Measurements from ENCODE around the gene C11orf42.
A peak's percentile ranks its signal among the peaks of the same experiment; 100 is the strongest.
"Not testable (repeated sequence)": the region's sequence is repeated elsewhere in the genome, so short reads cannot be mapped to it uniquely, and the experiment has no call there.

Gene C11orf42

DNA sequence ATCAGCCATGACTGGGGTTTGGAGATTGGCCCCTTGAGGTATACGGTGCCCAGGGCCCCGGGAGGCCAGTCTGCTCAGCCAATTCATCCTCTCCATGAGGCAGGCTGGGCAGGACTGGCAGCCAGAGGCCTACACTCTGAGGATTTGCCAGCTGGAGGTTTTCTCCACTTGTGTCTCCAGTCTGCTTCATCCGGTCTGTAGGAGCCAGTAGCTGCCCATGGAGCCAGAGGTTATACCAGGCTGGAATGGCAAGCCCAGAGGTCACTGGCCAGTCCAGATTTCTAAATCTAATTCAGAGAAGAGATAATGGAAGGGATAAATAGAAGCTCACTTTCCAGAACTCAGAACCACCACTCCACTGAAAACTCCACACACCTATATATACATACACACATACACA, 19.1 kb downstream of the C11orf42 start:
- no peak for DNase-seq

- DNase-seq: no peak
These were observed 19.7 kb downstream of the C11orf42 start for GRCh38 chr11:6225024-6225423.

GRCh38 chr11:6225896-6226295, 20.5 kb downstream of the C11orf42 start:
- no peak for DNase-seq

DNA sequence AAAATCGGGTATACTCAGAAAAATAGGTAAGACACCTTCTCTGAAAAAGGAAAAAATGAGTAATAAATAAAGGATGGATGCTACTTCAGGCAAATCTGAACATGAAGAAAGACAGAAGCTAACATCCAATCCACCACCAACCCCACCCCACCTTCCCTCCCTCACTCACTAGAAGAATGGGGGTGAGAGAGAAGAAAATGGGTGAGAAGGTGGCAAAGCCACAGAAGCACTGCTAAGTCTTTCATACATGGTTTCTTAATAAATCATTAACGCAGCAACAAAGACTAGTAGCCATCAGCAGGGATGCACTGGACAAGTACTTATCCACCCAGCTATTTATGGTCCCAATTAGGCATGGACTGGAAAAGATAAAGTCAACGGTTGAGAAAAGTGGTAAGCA, 23.2 kb downstream of the C11orf42 start:
- DNase-seq: no peak

DNA sequence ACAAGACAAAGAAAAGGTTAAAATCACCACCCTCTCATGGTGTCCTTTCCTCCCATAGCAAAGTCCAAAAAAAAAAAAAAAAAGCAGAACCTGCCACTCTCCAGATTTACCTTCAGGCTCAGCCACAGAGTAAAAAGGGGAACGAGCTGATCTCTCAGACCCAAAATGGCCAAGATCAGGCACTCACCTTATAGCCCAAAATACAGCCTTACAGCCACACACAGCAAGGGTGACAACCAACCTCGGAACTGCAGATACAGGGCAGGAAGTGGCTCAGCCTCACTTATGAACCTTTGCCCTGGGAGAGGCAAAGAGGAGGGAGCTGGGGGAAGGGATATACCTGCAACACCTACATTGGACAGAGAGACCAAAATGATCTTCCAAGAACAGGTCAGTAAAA, 24.6 kb downstream of the C11orf42 start:
- DNase-seq: no peak

DNA sequence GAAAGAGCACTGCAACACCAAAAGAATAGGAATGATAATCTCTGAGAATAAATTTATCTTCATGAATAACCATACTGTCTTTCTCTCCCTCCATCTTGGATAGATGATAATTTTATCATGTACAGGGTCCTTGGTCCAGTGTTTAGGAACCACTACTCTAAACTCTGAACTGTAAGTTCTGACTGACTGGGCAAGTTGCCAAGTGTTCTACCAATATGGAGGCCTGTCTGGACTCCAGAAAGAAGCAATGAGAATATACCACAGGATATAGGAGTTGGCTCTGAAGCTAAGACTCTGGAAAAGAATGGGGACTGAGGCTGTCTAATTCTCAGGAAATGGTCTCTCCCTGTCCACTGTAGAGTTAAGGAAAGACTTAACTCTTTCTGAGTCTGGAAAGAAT, 27.5 kb downstream of the C11orf42 start:
- no peak for DNase-seq

DNA sequence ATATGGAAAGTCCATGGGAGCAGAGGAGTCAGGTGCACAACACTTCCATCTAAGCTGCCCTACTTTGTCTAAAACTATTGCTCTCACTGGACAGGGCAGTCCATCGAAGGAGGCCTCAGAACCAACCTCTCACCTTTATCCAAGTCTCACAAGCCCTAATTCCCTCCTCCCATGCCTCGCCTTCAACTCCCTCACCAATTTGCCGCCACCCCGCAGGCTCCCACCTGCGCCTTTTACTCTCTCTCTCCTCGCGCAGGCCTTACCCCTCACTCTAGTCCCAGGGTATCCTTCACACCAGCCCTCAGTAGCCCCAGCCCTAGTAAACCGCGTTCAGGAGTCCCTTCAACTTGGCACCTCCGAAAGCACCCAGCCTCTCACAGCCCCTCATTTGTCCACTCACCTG, 28.6 kb downstream of the C11orf42 start:
- no peak for DNase-seq

GRCh38 chr11:6234387-6235107, 29.2 kb downstream of the C11orf42 start, which contains the start of gene FHIP1B:
TSS of gene FHIP1B (minus strand) at chr11:6234636. CDS start at chr11:6224516, 10,120 bp downstream.
- peak; percentile 98 for DNase-seq

DNA sequence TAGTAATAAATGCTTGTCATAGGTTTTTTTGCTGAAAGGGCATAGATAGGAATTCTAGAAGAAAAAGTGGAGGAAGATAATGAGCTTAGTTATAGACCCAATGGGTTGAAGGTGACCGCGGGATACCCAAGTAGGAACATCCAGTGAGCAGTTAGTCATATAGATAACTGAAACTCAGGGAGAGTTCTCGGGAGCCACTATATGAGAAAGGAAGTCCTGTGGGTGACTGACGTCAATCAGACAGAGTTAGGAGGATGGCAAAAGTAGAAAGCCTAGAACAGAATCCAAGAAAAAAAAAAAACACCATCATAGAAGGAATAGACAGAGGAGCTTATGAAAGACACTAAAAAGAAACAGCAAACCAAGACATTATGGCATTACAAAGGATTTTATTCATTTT, 31.9 kb downstream of the C11orf42 start:
- no peak for DNase-seq

DNA sequence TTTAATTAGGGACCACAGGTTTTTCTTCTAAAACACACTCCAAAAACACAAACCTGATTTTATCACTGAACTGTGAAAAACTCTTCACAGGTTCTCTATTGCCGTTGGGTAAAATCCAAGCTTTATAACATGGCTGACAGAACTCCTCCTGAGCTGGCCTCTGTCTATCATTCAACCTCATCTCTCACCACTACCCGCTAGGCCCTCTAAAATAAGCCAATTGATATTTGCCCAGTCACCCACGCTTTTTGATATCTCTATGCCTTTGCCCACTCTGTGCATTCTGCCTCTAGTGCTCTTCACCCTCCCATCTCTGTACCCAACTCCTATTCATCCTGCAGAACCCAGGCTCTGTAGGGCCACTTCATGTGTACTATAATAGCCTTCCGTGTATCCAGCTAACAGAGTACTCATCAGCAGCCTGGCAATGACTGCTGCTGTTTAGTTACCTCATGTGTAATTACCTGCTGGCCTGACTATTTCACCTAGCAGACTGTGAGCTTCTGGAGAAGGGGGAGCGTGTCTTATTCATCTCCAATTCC, 32.5 kb downstream of the C11orf42 start:
- DNase-seq: no peak

GRCh38 chr11:6238902-6239301, 33.5 kb downstream of the C11orf42 start, which contains the start of gene CNGA4:
TSS of gene CNGA4 (plus strand) at chr11:6239089. CDS start at chr11:6239207, 118 bp downstream.
- DNase-seq: no peak

GRCh38 chr11:6240139-6240538, 34.8 kb downstream of the C11orf42 start:
- no peak for DNase-seq

DNA sequence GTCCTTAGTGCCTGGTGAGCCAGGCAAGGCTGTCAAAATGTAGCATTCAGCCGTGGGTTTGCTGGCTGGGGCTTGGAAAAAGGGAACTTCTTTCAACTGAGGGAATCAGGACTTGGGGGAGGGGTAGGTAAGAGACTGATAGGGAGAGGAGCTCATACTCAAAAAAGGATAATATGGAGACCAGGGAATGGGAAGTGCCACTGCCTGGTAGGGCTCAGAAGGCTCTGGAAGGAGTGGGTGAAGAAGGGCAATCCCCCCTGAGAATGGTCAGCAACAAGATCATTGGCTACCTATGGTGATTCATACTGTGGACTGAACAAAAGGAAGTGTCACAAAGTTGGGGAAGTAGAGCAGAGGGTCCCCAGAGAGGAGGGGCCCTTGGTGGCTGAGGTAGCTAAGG, 35.4 kb downstream of the C11orf42 start:
- DNase-seq: no peak

DNA sequence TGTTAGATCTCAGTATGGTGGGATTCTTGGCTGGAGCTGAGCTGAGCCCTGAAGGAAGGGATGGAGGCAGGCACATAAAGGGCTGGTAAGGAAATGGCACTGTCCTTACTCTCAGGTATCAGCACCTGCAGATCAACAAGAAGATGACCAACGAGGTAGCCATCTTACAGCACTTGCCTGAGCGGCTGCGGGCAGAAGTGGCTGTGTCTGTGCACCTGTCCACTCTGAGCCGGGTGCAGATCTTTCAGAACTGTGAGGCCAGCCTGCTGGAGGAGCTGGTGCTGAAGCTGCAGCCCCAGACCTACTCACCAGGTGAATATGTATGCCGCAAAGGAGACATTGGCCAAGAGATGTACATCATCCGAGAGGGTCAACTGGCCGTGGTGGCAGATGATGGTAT, 36.0 kb downstream of the C11orf42 start:
- DNase-seq: no peak

GRCh38 chr11:6245536-6245935, 40.2 kb downstream of the C11orf42 start:
- no peak for DNase-seq

- no peak for DNase-seq
These were observed 42.9 kb downstream of the C11orf42 start for GRCh38 chr11:6248248-6248647.

- not testable (repeated sequence) for DNase-seq
These were observed 43.5 kb downstream of the C11orf42 start for GRCh38 chr11:6248897-6249296.

DNA sequence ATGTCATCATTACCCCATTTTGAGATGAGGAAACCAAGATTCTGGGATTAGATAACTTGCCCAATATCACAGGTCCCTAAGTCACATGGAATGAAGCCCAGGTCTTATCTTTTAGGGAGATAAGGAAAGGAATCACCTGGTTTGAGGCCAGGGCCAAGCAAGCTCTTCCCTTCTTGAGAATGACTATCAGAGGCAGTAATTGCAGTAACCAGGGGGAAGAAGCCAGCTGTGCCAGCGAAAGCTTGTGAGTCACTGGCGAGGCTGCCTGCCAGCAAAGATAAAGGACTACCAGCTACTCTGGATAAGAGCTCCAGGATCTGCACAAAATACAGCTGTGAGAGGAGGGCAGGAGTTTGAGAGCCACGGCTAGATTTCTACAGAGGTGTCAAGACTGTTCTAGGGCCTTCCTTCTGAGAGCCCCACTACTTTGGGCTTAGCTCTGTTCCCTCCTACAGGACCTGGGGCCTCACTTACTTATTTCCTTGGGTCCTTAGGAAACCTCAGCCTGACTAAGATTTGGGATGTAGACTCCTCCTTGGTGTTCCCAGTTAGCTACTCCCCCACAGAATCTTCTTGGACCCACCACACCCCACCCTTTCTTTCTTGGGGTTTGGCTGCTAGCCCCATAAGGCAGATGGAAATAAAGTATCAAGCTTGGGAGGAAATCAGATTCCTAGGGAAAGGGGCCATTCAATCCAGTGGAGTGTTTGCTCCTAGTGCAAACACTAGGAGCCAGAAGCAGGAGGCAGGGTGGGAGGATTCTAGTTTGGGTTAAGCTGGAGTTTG, 44.6 kb downstream of the C11orf42 start:
- no peak for DNase-seq

DNA sequence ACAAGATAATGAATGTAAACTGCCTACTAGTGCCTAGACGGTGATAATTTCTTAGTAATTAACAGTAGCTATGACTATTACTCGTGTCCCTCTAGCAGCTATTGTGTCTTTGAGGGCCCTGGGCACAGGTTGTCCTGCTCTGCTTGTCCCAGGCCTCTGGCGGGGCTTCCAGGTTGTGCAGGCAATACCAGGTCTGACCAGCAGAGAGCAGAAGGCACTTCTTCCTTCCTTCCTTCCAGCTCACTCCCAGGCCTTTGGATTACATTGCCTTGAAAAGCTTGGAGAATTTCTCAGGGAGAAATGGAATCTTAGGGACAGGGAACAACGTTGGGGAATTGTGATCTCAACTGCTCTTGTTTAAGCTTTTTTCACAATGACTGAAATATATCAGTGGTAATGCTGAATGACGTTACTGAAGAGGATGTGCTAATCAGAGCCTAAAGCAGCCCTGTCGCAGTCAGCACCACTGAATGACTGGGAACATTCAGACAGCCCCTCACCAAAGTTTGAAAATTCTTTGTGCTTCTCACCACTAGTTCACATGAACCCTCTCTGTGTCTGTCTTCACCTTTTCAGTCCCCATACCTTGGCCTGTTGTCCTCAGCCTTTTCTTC, 45.9 kb downstream of the C11orf42 start:
- peak; percentile 47 for DNase-seq

DNA sequence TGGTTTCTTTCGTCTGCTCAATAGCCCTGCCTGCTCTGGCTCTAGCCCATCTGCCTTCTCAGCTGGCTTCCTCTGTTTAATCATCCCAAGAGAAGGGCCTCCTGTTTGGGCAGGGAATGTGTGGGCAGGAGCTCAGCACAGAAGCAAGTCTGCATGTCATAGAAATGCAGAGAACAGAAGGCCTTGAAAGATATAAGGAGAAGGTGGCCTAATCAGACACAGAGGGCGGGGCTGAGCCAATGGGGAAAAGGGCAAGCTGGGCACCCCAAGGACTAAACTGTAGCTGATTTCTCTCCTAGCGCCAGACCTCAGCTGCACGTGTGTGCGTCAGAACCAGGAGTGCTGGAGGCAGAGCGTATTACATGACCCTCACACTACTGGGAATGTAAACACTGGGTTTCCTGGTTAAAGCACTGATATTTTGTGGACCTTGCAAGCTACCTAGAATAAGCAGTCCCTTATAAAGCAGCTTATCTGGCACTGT, 46.7 kb downstream of the C11orf42 start:
- DNase-seq: no peak

DNA sequence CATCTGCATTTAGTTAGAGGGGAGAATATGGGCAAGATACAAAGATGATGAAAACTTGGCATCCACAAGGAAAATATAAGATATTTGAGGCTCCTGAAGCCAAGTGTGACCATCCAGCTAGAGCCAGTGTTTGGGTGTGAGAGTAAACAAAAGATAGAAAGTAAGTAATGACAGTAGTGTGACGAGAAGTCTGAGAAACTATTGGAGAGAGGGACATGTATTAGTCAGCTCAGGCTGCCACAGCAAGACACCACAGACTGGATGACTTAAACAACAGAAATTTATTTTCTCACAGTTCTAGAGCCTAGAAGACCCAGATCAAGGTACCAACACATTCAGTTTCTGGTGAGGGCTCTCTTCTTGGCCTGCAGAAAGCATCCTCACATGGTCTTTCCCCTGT, 47.8 kb downstream of the C11orf42 start:
- no peak for DNase-seq

- no peak for DNase-seq
These were observed 52.8 kb downstream of the C11orf42 start for GRCh38 chr11:6258141-6258540.

DNA sequence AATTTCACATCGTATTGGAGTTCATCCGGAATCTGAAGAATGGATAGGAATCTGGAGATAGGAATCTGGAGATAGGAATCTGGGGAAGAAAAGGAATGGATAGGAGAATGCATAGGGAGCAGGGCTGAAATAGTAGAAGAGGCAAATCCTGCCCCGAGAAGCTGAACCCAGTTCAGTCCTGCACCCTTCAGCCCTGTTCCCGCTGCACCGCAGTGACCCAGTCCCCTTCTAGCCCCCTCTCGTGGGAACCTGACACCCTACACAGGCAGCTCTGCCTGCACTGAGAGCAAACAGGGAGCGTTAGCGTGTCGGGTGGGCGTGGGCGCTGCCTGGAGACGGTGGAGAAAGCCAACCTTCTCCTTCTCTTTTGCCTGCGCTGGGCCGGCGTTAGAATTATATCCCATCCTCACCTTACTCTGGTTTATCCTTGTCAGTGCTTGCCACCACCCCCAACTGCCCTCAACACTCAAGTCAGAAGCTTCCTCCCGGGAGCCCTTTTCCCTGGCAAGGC, 53.3 kb downstream of the C11orf42 start:
- no peak for DNase-seq
